Choroid plexus epithelial cell (primary cell): ENCODE measurements around the gene BRD9.
A peak's percentile ranks its signal among the peaks of the same experiment; 100 is the strongest.
"Not testable (repeated sequence)": the region's sequence is repeated elsewhere in the genome, so short reads cannot be mapped to it uniquely, and the experiment has no call there.

Source experiments
- DNase-seq: peaks from one replicate; pipeline ENCODE4 v3.0.0-alpha.2; 2010; ENCODE audit warnings: low read depth
- H3K4me3 ChIP-seq: 2 replicates; pipeline ENCODE4 v1.5.1; 2011; ENCODE audit warnings: low read depth, mild to moderate bottlenecking, control low read depth, low read length, moderate library complexity
- CTCF ChIP-seq: conservative IDR thresholded peaks from 2 replicates; pipeline ENCODE4 v1.5.1; 2011; ENCODE audit warnings: low read depth, mild to moderate bottlenecking, control low read depth, inconsistent platforms, low read length, moderate library complexity

Gene BRD9

DNA sequence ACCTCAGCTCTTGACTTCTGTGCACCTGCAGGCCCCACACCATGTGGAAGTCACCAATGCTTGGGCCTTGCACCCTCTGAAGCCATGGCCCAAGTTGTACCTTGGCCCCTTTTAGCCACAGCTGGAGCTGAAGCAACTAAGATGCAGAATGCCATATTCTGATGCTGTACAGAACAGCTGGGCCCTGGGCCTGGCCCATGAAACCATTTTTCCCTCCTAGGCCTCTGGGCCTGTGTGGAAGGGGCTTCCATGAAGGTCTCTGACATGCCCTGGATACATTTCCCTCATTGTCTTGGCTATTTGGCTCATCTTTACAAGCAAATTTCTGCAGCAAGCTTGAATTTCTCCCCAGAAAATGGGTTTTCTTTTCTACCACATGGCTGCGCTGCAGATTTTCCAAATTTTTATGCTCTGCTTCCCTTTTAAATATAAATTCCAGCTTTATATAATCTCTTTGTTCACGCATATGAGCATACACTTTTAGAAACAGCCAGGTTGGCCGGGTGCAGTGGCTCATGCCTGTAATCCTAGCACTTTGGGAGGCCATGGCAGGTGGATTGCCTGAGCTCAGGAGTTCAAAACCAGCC is 41.9 kb upstream of the BRD9 start:
- TF ChIP-seq CTCF: peak; percentile 33
- H3K4me3 ChIP-seq: not testable (repeated sequence)
- peak; percentile 22 for DNase-seq

DNA sequence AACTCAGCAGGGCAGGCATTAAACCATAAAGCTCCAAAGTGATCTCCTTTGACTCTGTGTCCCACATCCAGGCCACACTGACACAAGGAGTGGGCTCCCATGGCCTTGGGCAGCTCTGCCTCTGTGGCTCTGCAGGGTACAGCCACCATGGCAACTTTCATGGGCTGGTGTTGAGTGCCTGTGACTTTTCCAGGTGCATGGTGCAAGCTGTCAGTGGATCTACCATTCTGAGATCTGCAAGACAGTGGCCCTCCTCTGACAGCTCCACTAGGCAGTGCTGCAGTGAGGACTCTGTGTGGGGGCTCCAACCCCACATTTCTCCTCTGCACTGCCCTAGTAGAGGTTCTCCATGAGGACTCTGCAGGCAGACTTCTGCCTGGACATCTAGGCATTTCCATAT is 41.4 kb upstream of the BRD9 start:
- not testable (repeated sequence) for DNase-seq, H3K4me3 ChIP-seq

GRCh38 chr5:933251-933861 is 40.8 kb upstream of the BRD9 start:
- no peak for TF ChIP-seq CTCF
- DNase-seq: no peak
- no peak overlapping the region for H3K4me3 ChIP-seq

DNA sequence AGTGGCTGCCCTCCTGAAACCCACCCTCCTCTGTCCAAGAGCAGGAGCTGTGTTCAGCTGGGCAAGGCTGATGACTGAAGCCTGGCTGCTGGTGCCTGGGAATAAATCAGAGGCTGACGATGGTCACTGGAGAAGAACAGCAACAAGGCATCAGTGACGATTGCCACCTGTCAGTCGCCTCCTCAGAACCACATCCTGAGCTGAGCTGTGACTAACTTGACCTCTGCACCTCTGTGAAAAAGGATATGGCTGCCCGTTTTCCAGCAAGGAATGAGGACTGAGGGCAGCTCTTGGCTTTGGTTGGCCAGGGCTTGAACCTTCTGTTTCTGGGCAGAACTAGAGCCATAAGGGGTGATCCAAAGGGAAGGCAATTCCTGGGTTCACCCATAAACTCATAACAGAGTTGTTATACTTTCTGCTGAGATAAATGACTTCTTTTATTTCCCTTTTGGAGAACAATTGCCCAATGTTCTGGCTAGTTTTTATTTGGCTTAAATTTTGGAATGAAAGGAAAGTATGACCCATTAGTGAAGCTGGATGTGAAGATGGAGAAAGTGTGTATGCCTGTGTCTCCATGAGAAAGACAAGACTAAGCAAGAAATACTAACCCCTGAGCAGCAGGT is 40.1 kb upstream of the BRD9 start:
- no peak for DNase-seq
- no peak for TF ChIP-seq CTCF
- H3K4me3 ChIP-seq: no peak overlapping the region

- DNase-seq: no peak
- TF ChIP-seq CTCF: no peak
- no peak overlapping the region for H3K4me3 ChIP-seq
Observed at GRCh38 chr5:932151-932627, 39.6 kb upstream of the BRD9 start.

DNA sequence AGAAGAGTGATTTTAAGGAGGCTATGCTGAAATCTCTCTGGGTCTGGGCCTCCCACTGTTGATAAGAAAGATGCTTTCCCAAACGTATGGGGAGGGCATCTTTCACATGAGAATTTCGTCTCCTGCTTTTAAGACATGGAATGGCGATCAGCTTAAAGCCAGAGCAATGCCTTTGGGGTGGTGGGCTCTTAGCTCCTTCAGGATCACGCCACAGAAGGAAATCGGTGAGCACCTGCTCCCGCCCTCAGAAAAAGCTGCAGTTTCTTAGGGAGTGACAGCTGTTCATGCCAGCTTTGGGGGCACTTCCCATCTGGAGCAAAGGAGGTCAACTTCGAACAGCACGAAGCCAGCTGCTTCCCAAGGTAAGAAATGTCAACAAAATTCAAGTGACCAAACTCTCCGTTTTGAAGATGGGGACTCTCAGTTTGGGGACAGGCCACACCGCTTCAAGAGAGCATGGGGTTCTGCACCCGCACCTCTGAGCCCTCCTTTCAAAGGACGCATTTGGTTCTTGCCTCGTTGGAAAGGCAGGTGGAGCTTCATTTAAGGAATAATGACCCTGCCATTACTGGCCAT is 39.1 kb upstream of the BRD9 start:
- TF ChIP-seq CTCF: no peak
- no peak for DNase-seq
- H3K4me3 ChIP-seq: no peak overlapping the region

GRCh38 chr5:930866-931265 is 38.3 kb upstream of the BRD9 start:
- H3K4me3 ChIP-seq: no peak overlapping the region
- no peak for TF ChIP-seq CTCF
- DNase-seq: no peak
